Epidermal melanocyte (primary cell): ENCODE measurements around the gene DOCK1.
"Not testable (repeated sequence)": the region's sequence is repeated elsewhere in the genome, so short reads cannot be mapped to it uniquely, and the experiment has no call there.

Experiments used
- DNase-seq: peaks from one replicate; pipeline ENCODE4 v3.0.0; 2011; ENCODE audit warnings: low spot score; ENCODE audit not compliant: insufficient read length

DOCK1 gene

GRCh38 chr10:126904818-126905701, at the start of gene DOCK1:
Gene DOCK1, plus strand, starts transcription at chr10:126905428. Its CDS starts 90 bp downstream, at chr10:126905518.
- peak; percentile 77 for DNase-seq

DNA sequence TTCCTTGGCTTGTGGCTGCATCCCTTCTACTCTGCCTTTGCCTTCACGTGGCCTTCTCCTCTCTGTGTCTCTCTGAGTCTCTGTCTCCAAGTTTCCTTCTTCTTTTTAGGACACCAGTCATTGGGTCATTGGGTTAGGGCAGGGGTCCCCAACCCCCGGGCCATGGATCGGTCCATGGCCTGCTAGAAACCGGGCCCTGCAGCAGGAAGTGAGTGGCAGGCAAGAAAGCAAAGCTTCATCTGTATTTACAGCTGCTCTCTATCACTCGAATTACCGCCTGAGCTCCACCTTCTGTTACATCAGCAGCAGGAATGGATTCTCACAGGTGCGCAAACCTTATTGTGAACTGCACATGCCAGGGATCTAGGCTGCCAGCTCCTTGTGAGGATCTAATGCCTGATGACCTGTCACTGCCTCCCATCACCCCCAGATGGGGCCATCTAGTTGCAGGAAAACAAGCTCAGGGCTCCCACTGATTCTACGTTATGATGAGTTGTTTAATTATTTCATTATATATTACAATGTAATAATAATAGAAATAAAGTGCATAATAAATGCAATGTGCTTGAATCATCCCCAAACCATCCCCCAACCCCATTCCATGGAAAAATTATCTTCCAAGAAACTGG, 47.9 kb upstream of the DOCK1 start:
- no peak for DNase-seq

DNA sequence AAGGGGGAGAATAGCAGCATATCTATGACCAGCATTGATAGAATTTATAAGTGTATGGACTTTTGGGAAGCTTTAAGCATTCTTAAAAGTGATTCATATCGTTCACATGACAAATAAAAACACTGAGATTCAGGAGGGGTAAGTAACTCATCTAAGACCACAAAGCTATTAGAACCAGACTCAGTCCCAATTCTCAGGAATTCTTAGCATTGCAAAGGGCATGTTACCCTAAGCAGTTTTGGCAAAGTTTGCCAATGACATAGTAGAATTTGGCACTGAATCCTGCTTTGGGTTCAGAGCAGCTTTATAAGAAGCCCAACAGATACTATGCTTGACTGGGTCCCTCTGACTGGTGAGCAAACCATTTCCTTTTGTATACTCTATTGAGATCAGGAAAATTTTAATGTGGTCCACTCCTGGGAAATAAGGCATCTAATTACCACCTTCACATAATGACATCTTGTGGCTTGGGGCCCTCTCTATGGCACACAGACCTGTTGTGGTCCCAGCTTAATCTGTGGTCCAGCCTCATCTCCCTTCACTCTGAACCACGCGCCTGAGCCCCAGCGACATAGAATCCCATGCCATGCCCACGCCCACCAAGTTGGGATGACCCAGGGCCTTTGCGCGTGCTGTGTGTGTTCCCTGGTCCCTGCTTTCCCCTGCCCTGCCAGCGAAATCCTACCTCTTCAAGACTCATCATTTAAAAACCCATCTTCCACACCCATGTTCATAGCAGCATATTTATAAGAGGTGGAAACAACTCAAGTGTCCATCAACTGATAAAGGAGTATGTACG, 37.5 kb upstream of the DOCK1 start:
- DNase-seq = peak; percentile 31

GRCh38 chr10:126868371-126868770, 36.9 kb upstream of the DOCK1 start:
- DNase-seq = no peak

GRCh38 chr10:126872135-126872534, 33.1 kb upstream of the DOCK1 start:
- no peak for DNase-seq

GRCh38 chr10:126872768-126873167, 32.5 kb upstream of the DOCK1 start:
- no peak for DNase-seq

DNA sequence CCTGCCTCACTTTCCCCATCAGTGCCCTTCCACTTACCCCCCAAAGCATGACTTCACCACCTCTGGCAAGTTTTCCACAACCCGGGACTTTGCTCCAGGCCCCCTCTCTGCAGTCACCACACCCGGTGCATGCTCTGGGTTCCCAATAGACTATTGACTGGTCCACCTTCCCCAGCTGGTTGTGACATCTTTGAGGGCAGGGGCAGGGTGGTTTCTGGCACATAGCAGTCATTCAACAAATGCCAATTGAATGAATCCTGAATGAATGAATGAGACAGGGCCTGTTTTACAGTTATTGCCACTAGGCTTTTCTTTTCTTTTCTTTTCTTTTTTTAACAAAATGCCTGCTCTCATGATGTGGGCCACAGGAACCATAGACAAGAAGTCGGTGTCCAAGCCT, 28.8 kb upstream of the DOCK1 start:
- no peak for DNase-seq

- no peak for DNase-seq
Observed at GRCh38 chr10:126877390-126877789, 27.8 kb upstream of the DOCK1 start.

DNA sequence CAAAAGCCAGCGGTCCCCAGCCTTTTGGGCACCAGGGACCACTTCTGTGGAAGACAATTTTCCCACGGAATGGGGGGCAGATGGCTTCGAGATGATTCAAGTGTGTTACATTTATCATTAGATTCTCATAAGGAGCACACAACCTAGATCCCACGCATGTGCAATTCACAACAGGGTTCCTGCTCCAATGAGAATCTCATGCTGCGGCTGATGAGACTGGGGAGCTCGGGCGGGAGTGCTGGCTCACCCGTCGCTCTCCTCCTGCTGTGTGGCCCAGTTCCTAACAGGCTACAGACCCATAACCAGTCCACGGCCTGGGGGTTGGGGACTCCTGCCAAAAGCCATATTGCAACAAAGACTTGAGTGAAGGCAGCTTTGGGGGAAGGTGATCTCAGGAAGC, 26.6 kb upstream of the DOCK1 start:
- no peak for DNase-seq

DNA sequence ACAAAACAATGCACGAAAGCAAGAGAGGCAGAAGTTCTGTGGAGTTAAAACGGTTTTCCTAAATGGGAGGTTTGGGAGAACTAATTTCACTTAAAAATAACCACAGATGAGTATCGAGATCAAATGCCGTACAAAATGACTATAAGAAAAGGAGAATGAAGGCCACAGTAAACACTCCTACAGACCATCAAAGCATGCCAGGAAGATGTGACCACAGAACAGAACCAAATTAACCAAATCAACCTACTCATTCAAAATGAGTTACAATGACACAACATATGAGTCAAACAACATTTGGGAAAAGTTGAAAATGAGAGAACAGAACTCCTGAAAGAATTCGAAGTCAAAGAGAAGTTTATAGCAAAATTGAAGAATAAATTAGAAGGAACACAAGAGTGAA, 24.3 kb upstream of the DOCK1 start:
- no peak for DNase-seq

GRCh38 chr10:126882055-126882454, 23.2 kb upstream of the DOCK1 start:
- not testable (repeated sequence) for DNase-seq

DNA sequence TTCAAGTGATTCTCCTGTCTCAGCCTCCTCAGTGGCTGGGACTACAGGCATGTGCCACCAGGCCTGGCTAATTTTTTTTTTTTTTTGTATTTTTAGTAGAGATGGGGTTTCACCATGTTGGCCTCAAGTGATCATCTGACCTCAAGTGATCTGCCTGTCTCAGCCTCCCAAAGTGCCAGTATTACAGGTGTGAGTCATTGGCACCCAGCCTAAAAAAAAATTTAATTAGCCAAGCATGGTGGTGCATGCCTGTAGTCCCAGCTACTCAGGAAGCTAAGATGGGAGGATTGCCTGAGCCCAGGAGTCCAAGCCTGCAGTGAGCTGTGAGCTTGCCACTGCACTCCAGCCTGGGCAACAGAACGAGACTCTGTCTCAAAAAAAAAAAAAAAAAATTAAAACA, 16.8 kb upstream of the DOCK1 start:
- not testable (repeated sequence) for DNase-seq

- DNase-seq = no peak
Observed at GRCh38 chr10:126889421-126889820, 15.8 kb upstream of the DOCK1 start.

DNA sequence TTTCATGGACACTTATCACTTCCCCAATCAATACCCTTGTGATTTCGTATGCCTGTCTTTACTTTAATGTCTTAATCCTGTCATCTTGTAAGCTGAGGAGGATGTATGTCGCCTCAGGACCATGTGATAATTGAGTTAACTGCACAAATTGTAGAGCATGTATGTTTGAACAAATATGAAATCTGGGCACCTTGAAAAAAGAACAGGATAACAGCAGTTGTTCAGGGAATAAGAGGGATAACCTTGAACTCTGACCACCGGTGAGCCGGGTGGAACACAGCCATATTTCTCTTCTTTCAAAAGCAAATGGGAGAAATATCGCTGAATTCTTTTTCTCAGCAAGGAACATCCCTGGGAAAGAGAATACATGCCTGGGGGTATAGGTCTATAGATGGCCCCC, 14.4 kb upstream of the DOCK1 start:
- DNase-seq = not testable (repeated sequence)

DNA sequence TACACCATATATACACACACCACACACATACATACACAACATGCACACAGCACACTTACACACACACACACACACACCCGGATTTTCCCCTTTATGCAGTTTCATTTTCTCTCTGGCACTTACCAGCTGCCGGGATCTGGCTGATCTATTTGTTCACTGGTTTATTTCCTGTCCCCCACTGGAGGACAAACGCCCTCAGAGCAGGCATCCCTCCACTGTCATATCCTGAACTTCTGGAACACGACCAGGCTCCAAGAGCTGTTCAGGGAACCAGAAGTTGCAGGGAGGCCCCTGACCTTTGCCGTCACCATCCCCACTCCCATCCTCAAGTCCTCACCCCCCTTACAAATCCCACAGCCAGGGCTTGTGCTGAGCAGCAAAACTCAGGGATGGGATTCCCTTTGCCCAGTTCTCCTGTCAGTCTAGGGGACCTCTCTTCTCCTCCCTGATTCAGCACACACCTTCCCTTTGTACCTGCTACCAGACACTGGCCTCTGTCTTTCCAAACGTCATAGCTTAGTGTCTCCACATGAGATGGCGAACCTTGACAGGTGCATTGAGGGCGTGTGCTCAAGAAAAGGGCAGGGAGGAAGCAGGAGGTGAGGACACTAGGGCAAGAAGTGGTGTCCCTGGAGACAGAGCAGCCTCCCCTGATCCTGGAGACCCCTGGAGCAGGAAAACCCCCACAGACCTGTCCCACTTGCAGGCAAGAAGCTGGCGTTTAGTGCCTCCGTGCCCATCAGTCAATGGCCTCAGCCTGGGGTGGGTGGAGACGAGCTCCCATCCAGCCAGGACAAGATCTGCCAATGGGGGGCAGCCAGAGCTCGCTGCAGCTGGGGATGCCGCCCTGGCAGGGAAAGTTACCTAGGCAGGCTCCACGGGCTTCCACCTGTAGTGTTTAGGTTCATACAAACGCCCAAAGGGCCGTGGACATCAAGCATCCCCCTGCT, 12.7 kb upstream of the DOCK1 start:
- DNase-seq = no peak

DNA sequence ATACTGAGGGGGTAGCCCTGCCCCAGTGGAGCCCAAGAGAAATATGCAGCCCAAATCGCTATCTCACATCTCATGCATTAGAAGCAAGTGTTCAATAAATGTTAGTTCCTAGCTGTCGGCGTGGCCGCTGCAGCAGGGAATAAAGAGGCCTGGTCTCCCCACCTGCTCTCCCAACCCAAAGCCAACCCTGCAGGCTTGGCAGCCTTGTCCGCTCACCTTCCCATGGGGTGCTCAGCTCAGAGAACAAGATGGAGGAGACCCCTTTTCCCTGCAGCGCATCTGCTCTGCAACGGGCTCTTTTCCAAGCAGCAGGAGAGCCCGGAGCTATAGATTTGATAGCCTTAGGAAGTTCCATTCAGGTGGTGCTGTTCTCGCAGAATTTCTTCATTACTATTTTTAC, 12.0 kb upstream of the DOCK1 start:
- DNase-seq = no peak

DNA sequence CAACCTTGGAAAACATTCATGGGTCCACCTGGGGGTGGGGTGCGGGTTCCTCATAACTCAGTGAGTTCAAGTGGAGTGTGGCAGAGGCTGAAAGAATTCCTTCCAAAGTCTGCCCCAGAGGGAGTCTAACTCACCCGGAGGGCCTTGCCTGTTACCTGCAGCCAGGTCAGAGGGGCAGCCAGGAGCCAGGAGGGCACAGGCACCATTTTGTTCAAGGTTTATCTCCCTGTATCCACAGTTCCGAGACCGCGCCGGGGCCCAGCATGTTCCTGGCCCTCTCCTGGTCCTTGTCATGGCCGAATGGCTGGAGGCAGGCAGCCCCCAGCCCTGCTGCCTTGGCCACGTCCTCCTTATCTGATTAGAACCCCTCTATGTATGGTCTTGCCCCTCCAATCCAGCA, 11.4 kb upstream of the DOCK1 start:
- DNase-seq = no peak

GRCh38 chr10:126895214-126895781, 9.9 kb upstream of the DOCK1 start:
- DNase-seq = no peak

DNA sequence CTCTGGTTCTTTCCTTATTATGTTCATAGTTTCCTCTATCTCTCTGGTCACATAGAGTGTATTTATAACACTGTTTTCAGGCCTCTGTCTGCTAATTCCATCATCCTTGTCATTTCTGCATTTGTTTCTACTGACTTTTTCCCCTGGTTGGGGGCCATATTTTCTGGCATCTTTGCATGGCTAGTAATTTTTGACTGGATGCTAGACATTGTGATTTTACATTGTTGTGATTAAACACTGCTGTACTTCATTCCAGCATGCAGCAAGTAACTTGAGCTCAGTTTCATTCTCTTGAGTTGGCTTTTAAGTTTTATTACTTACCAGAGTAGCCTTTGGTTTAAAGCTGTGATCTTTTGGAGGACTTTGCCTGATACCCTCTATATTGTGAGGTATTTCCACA, 6.8 kb upstream of the DOCK1 start:
- no peak for DNase-seq

GRCh38 chr10:126899529-126899928, 5.7 kb upstream of the DOCK1 start:
- DNase-seq = not testable (repeated sequence)

GRCh38 chr10:126902157-126902556, 3.1 kb upstream of the DOCK1 start:
- no peak for DNase-seq
